ENCODE data around the gene GSTM1. TPM values are rescaled to one million over a fixed set of nuclear protein-coding genes. Genes with fewer than 3 reads are reported as not detected.
"Not testable (repeated sequence)": the region's sequence is repeated elsewhere in the genome, so short reads cannot be mapped to it uniquely, and the experiment has no call there.

Gene GSTM1
- total RNA-seq, 1 donor from 2014 or later = 22.2 TPM

DNA sequence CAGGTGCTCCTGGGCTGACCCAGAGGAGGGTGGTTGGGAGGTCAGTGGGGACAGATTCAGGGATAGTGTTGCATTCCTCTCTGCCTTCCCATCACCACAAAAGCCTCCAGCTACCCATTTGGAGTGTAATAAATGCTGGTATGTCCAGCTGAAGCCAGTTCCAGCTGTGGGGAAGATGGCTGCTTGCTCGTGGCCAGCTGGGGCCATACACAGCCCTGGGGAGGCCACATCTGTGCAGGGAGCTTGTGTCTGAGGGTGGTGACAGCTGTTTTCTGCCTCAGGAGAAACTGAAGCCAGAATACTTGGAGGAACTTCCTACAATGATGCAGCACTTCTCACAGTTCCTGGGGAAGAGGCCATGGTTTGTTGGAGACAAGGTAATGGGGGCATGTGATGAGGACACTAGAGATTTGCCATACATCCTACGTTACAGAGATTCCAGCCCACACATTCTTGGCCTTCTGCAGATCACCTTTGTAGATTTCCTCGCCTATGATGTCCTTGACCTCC lies 29.0 kb upstream of the GSTM1 start:
- ATAC-seq (ENCODE audit: low read depth) (no peak), DNase-seq (no peak)
- intact Hi-C loops (cut with micrococcal nuclease) = loop anchor here (5.0 kb wide), 3 partner anchors 84 to 166 kb away; partner anchors contain the start of genes CYB561D1 and GSTM3
- TF ChIP-seq, protein P1, sequence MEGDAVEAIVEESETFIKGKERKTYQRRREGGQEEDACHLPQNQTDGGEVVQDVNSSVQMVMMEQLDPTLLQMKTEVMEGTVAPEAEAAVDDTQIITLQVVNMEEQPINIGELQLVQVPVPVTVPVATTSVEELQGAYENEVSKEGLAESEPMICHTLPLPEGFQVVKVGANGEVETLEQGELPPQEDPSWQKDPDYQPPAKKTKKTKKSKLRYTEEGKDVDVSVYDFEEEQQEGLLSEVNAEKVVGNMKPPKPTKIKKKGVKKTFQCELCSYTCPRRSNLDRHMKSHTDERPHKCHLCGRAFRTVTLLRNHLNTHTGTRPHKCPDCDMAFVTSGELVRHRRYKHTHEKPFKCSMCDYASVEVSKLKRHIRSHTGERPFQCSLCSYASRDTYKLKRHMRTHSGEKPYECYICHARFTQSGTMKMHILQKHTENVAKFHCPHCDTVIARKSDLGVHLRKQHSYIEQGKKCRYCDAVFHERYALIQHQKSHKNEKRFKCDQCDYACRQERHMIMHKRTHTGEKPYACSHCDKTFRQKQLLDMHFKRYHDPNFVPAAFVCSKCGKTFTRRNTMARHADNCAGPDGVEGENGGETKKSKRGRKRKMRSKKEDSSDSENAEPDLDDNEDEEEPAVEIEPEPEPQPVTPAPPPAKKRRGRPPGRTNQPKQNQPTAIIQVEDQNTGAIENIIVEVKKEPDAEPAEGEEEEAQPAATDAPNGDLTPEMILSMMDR (IDR thresholded peaks at IDR 0.05) = no peak
- no peak overlapping the region for H3K27ac Mint-ChIP-seq
- peaks cover 21% of the 10 kb centered on the region for H3K36me3 Mint-ChIP-seq (ENCODE audit: low read depth)
- no peak overlapping the region for H3K4me3 Mint-ChIP-seq
- ChIA-PET POLR2A (no interaction called here), CTCF (interaction anchor here (1.2 kb wide), 1 partner anchor 18 kb away, joined by 5 read pairs; no protein-coding TSS in a partner anchor)
- peaks cover 24% of the 10 kb centered on the region for H3K4me1 Mint-ChIP-seq
- H3K9me3 Mint-ChIP-seq = no peaks in the 10 kb centered on the region
- no peaks in the 10 kb centered on the region for H3K27me3 Mint-ChIP-seq

- no peaks in the 10 kb centered on the region for H3K27me3 Mint-ChIP-seq
- ChIA-PET CTCF (no interaction called here), POLR2A (no interaction called here)
- H3K4me3 Mint-ChIP-seq = no peak overlapping the region
- intact Hi-C loops (cut with micrococcal nuclease) = loop anchor here (5.0 kb wide), 3 partner anchors 83 to 167 kb away; partner anchors contain the start of genes CYB561D1 and GSTM3
- H3K9me3 Mint-ChIP-seq = no peaks in the 10 kb centered on the region
- DNase-seq = no peak
- TF ChIP-seq, protein P1 (IDR thresholded peaks at IDR 0.05) = no peak
- no peak for ATAC-seq (ENCODE audit: low read depth)
- H3K36me3 Mint-ChIP-seq (ENCODE audit: low read depth) = peaks cover 21% of the 10 kb centered on the region
- peaks cover 24% of the 10 kb centered on the region for H3K4me1 Mint-ChIP-seq
- no peak overlapping the region for H3K27ac Mint-ChIP-seq
These were observed 28.5 kb upstream of the GSTM1 start for GRCh38 chr1:109659145-109659544.

DNA sequence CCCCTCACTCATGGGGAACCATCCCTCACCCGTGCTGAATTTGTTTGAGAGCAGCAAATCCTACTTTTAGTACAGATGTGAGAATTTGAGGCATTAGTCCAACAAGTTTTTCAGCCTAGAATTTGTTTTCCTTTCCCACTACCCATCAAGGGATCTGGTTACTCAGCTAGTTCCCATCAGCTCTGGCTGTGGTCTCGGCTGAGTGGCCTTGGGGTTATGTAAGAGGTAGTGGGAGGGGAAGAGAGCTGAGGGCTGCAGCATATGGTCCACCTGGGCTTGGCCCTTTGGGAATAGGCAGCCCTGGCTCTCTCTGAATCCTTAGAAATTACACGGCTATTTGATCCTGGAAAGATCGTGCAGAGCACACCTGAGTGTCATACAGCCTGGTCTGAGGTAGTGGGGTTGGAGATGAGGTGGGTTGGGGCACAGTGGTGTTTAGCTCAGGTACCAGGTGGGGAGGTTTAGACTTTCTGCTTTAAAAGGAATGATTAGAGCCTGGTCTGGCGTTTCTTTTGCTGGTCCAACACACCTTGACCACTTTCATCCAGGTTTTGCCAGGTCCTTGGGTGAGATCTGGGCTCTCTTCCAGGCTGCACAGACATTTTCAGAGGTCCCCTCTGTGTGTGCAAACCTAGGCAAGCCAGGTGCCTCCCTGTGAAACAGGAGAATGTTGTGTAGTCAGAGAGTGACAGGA lies 27.5 kb upstream of the GSTM1 start:
- H3K36me3 Mint-ChIP-seq (ENCODE audit: low read depth) = peaks cover 21% of the 10 kb centered on the region
- no peak overlapping the region for H3K27ac Mint-ChIP-seq
- intact Hi-C loops (cut with micrococcal nuclease) = loop anchor here (5.0 kb wide), 3 partner anchors 82 to 168 kb away; partner anchors contain the start of genes CYB561D1 and GSTM3
- no peaks in the 10 kb centered on the region for H3K9me3 Mint-ChIP-seq
- ChIA-PET CTCF (interaction anchor here (0.6 kb wide), 1 partner anchor 372 kb away, joined by 5 read pairs; no protein-coding TSS in a partner anchor), POLR2A (no interaction called here)
- H3K4me3 Mint-ChIP-seq = no peak overlapping the region
- no peaks in the 10 kb centered on the region for H3K27me3 Mint-ChIP-seq
- TF ChIP-seq, protein P1 (IDR thresholded peaks at IDR 0.05) = no peak
- DNase-seq (no peak), ATAC-seq (ENCODE audit: low read depth) (no peak)
- peaks cover 20% of the 10 kb centered on the region for H3K4me1 Mint-ChIP-seq

- intact Hi-C loops (cut with micrococcal nuclease); H3K27me3 Mint-ChIP-seq; DNase-seq; POLR2A ChIA-PET; ATAC-seq (ENCODE audit: low read depth); H3K9me3 Mint-ChIP-seq; H3K4me3 Mint-ChIP-seq; H3K27ac Mint-ChIP-seq: not testable (repeated sequence)
- CTCF ChIA-PET = interaction anchor here (0.6 kb wide), 1 partner anchor 371 kb away, joined by 5 read pairs; no protein-coding TSS in a partner anchor
- peaks cover 20% of the 10 kb centered on the region for H3K36me3 Mint-ChIP-seq (ENCODE audit: low read depth)
- peaks cover 15% of the 10 kb centered on the region for H3K4me1 Mint-ChIP-seq
These were observed 27.0 kb upstream of the GSTM1 start for GRCh38 chr1:109660691-109661026.

GRCh38 chr1:109661391-109661790 lies 26.2 kb upstream of the GSTM1 start:
- ChIA-PET POLR2A (no interaction called here), CTCF (no interaction called here)
- Mint-ChIP-seq H3K4me3 (no peak overlapping the region), H3K27me3 (no peaks in the 10 kb centered on the region), H3K27ac (no peak overlapping the region), H3K4me1 (peaks cover 9% of the 10 kb centered on the region), H3K9me3 (no peaks in the 10 kb centered on the region), H3K36me3 (ENCODE audit: low read depth) (peaks cover 19% of the 10 kb centered on the region)
- ATAC-seq (ENCODE audit: low read depth) (no peak), DNase-seq (no peak)
- intact Hi-C loops (cut with micrococcal nuclease) = no loop called here
- TF ChIP-seq, protein P1 (IDR thresholded peaks at IDR 0.05) = no peak

Data from activated B cell treated with CpG ODN at 0.5 μM for 24 hours (primary cell).